Upper lobe of left lung (tissue), 6 donors: ENCODE data around the gene LIX1L. TPM values are rescaled to one million over a fixed set of nuclear protein-coding genes. Genes with fewer than 3 reads are reported as not detected.

Experiments used
- ATAC-seq, 2 donors: fragments of 200-7000 bp; cut with Tn5 transposase; one replicate each; pipeline ENCODE4 v1.9.1; 2022; ENCODE audit warnings: mild to moderate bottlenecking in 2 of 2, moderate library complexity in 2 of 2; ENCODE audit not compliant: low FRiP score in 2 of 2
- DNase-seq, 2 donors: peaks; one replicate each; pipeline ENCODE4 v3.0.0-alpha.2; 2019 to 2020
- H3K27ac ChIP-seq, 4 donors: fragments of 200-600 bp; sonication (generic); one replicate each; pipeline ENCODE4 v1.5.1; 2016 to 2019
- H3K27me3 ChIP-seq, 4 donors: fragments of 200-600 bp; sonication (generic); one replicate each; pipeline ENCODE4 v1.5.1; 2017 to 2019
- H3K36me3 ChIP-seq, 4 donors: fragments of 200-600 bp; sonication (generic); one replicate each; pipeline ENCODE4 v1.5.1; 2016 to 2019
- H3K4me1 ChIP-seq, 4 donors: fragments of 200-600 bp; sonication (generic); one replicate each; pipeline ENCODE4 v1.5.1; 2018 to 2019
- H3K4me3 ChIP-seq, 4 donors: fragments of 200-600 bp; sonication (generic); one replicate each; pipeline ENCODE4 v1.5.1; 2017 to 2019; ENCODE audit warnings: mild to moderate bottlenecking in 2 of 4, moderate library complexity in 1 of 4
- H3K9me3 ChIP-seq, 4 donors: fragments of 200-600 bp; sonication (generic); one replicate each; pipeline ENCODE4 v1.5.1; 2018 to 2019
- EP300 ChIP-seq, 4 donors: sonication (generic); formaldehyde crosslinking; IDR thresholded peaks; one replicate each; pipeline ENCODE4 v1.5.1; 2017; ENCODE audit warnings: antibody characterized with exemption in 4 of 4, control low read depth in 2 of 4
- POLR2A ChIP-seq, 4 donors: fragments of 450-650 bp; IDR thresholded peaks; one replicate each; pipeline ENCODE4 v1.5.1; 2016 to 2017; ENCODE audit warnings: antibody characterized with exemption in 4 of 4, mild to moderate bottlenecking in 2 of 4
- POLR2AphosphoS5 ChIP-seq, 2 donors: sonication (generic); formaldehyde crosslinking; IDR thresholded peaks; one replicate each; pipeline ENCODE4 v1.5.1; 2017; ENCODE audit warnings: antibody characterized with exemption in 2 of 2
- WGBS, 2 donors: methylation state at CpG; one replicate each; pipeline ENCODE4 v1.1.5; 2017 to 2018; 5-methylcytosine and 5-hydroxymethylcytosine counted together
- total RNA-seq, 6 donors: library from RNA; depleted of rRNA in 4 of 6; stranded (reverse); fragments of >200 nt in 4 of 6; gene quantifications; one replicate each; pipeline versions ENCODE4 v1.1.0 to v1.2.1, GENCODE V29; 2016 to 2021
- TF ChIP-seq, protein P1 (sequence below), 6 experiments: fragments of 450-650 bp in 4 of 6; fragments of 200-600 bp in 2 of 6; sonication (generic) in 2 of 6; IDR thresholded peaks; one replicate each; pipeline ENCODE4 v1.5.1; 2016 to 2019; ENCODE audit warnings: antibody characterized with exemption in 6 of 6
- donor health status: DM: no; HTN: no; CAD: no; lungs with moderate emphysema.
- donor health status: DM: no; HTN: yes; CAD: no; lungs with severe emphysema.

Gene LIX1L
- total RNA-seq, 6 donors from 2014 or later, result 5.2 to 35.6 (median 16.5) TPM

DNA sequence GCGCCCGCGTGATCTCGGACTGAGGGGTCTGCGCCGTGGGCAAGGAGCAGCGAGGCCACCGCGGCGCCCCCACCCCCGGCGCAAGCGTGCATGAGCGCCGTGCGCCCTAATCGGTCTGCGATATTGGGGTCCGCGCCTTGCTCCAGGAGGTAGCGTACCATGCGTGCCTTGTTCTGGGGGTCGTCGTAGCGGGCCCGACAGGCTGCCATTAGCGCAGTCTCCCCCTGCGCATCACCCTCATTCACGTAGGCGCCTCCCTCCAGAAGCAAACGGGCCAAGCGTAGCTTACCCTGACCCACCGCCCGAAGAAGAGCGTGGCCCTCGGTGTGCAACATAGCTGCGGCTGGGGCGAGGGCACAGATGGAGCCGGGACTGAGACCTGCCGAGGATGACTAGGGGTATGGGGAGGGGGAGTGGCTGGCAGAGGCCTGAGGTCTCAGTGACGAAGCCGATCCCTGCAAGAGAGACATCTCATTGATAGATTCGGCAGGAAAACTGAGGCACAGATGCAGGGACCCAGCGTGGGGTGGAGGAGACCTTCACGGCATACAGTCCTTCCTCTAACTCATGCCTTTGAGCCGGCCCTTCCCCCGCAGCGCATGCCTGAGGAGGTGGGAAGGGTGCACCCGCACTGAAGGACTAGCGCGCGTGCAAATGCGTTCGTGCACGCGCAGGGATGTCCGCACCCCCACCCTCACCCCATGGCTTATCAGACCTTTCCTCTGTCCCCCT lies 3.8 kb upstream of the LIX1L start:
- H3K4me1 ChIP-seq, result peaks cover 50 to 79% (median 55%) of the 10 kb centered on the region in 4 donors
- peak; percentile 57 to 84 for DNase-seq
- TF ChIP-seq EP300 (IDR thresholded peaks at IDR 0.05) (no peak), POLR2AphosphoS5 (IDR thresholded peaks at IDR 0.05) (no peak), POLR2A (IDR thresholded peaks at IDR 0.05) (no peak)
- TF ChIP-seq, protein P1, sequence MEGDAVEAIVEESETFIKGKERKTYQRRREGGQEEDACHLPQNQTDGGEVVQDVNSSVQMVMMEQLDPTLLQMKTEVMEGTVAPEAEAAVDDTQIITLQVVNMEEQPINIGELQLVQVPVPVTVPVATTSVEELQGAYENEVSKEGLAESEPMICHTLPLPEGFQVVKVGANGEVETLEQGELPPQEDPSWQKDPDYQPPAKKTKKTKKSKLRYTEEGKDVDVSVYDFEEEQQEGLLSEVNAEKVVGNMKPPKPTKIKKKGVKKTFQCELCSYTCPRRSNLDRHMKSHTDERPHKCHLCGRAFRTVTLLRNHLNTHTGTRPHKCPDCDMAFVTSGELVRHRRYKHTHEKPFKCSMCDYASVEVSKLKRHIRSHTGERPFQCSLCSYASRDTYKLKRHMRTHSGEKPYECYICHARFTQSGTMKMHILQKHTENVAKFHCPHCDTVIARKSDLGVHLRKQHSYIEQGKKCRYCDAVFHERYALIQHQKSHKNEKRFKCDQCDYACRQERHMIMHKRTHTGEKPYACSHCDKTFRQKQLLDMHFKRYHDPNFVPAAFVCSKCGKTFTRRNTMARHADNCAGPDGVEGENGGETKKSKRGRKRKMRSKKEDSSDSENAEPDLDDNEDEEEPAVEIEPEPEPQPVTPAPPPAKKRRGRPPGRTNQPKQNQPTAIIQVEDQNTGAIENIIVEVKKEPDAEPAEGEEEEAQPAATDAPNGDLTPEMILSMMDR (IDR thresholded peaks at IDR 0.05), result no peak

DNA sequence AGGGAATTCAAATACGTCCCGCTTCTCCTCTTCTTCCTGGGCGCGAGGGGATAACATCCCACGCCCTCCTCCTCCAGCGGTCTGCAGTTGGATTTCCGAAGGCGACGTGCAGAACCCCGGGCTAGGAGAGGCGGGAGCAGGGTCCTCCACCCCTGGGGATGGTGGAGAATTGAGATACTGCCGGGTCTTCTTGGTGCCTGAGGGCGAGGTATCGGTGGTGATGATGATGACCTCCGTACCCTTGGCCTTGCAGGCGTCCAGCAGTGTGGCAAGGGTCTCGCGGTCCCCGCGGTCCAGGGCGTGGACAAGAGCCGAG lies 3.2 kb upstream of the LIX1L start:
- TF ChIP-seq, protein P1 (IDR thresholded peaks at IDR 0.05), result no peak
- TF ChIP-seq EP300 (IDR thresholded peaks at IDR 0.05), result no peak
- TF ChIP-seq POLR2AphosphoS5 (IDR thresholded peaks at IDR 0.05), result no peak
- no peak for TF ChIP-seq POLR2A (IDR thresholded peaks at IDR 0.05)
- no peak for DNase-seq
- H3K4me1 ChIP-seq, result peaks cover 55 to 84% (median 60%) of the 10 kb centered on the region in 4 donors
- 1% methylated on average over 22 of the region's 22 CpGs; no CpG with 5 or more reads in 1 of the 2 donors for WGBS, 2 donors
- no peaks in the 10 kb centered on the region for H3K27me3 ChIP-seq
- H3K4me3 ChIP-seq, result peak overlapping the region; percentile 41 to 66 (median 62)
- no peaks in the 10 kb centered on the region for H3K36me3 ChIP-seq
- H3K9me3 ChIP-seq, result no peaks in the 10 kb centered on the region
- H3K27ac ChIP-seq, result peak overlapping the region; percentile 77 to 92 (median 85)
- no peak for ATAC-seq

More for the DNA sequence above, 3.8 kb upstream of the LIX1L start:
- Histone ChIP-seq H3K27me3 (no peaks in the 10 kb centered on the region), H3K4me3 (peak overlapping the region; percentile 41 to 66 (median 62)), H3K9me3 (no peaks in the 10 kb centered on the region), H3K27ac (peak overlapping the region; percentile 77 to 92 (median 85)), H3K36me3 (no peaks in the 10 kb centered on the region)
- 2 to 13% methylated on average over 8 to 26 of the region's 57 CpGs for WGBS, 2 donors
- no peak for ATAC-seq

DNA sequence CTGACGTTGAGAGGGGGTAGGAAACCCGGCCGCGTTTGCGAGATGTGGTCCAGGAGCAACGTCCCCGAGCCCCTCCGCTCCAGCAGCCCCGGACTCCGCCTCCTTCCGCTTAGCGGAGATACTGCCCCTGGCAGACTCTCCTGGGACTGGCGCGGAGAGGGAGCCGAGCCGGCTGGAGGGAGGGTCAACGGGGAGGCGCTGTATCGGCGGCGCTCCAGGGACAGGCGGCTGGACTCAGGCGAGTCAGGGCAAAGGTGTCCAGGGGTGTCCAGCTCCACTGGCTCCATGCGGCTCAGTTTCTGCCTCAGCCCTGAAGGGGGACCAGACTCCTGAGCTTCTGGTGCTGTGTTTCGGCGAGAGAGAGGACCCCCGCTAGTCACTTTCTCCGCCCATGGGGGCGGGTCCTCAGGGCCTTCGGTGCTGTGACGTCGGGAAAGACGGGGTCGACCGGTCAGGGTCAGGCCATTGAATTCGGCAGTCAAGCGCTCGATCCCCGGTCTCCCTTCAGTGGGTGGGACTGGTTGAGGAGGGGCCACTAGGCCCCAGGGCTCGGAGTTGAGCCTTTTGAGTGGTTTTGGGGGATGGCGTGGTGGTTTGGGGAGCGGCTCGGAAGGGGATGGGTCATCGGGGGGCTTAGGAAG lies 2.8 kb upstream of the LIX1L start:
- DNase-seq (peak; percentile 79 to 92), ATAC-seq (peak; percentile 49 to 56)
- 0% methylated on average over 34 of the region's 44 CpGs; no CpG with 5 or more reads in 1 of the 2 donors for WGBS, 2 donors
- no peaks in the 10 kb centered on the region for H3K9me3 ChIP-seq
- H3K27ac ChIP-seq, result peak overlapping the region; percentile 77 to 92 (median 85)
- H3K36me3 ChIP-seq, result no peaks in the 10 kb centered on the region
- H3K27me3 ChIP-seq, result no peaks in the 10 kb centered on the region
- H3K4me3 ChIP-seq, result peak overlapping the region; percentile 41 to 66 (median 62)
- H3K4me1 ChIP-seq, result peaks cover 57 to 86% (median 64%) of the 10 kb centered on the region in 4 donors
- TF ChIP-seq POLR2AphosphoS5 (IDR thresholded peaks at IDR 0.05) (peak; percentile 56 to 85), POLR2A (IDR thresholded peaks at IDR 0.05) (peak in 2 of 4 donors; percentile 73 to 74), EP300 (IDR thresholded peaks at IDR 0.05) (no peak)
- TF ChIP-seq, protein P1 (IDR thresholded peaks at IDR 0.05), result peak in 5 of 6 experiments; percentile 11 to 42 (median 39)

DNA sequence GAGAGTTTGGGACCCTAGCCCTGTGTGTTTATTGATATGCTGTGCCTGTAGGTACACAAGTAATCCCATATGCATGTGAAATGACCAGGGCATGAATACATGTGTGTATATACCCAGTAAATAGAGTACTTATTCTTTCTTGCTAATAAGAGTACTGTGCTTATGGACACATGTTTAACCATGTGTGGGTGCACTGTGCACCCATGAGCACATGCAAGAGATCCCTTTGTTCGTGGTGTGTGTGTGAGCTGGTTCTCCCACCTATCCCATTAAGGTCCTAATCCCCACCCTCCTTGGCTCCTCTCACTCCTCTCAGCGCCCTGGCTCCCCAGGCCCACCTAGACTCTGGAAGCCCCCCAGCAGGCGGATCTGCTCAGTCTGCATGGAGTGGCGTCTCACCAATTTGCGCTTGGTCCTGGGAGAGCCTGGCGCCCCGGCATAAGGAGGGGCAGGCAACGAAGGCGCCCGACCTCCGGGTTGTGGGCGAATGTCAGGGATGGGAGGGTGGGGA lies 2.2 kb upstream of the LIX1L start:
- Histone ChIP-seq H3K27me3 (no peaks in the 10 kb centered on the region), H3K9me3 (no peaks in the 10 kb centered on the region), H3K4me3 (peak overlapping the region; percentile 41 to 66 (median 62)), H3K36me3 (no peaks in the 10 kb centered on the region), H3K4me1 (peaks cover 60 to 87% (median 66%) of the 10 kb centered on the region in 4 donors), H3K27ac (peak overlapping the region; percentile 77 to 92 (median 85))
- TF ChIP-seq POLR2A (IDR thresholded peaks at IDR 0.05) (no peak), POLR2AphosphoS5 (IDR thresholded peaks at IDR 0.05) (no peak), EP300 (IDR thresholded peaks at IDR 0.05) (no peak)
- TF ChIP-seq, protein P1 (IDR thresholded peaks at IDR 0.05), result no peak
- 14 to 19% methylated on average over 6 to 12 of the region's 12 CpGs for WGBS, 2 donors
- ATAC-seq (no peak), DNase-seq (no peak)
